Cortex of kidney (tissue), 1 donor: Measurements from ENCODE around the gene ACTG2.
"Not testable (repeated sequence)": the region's sequence is repeated elsewhere in the genome, so short reads cannot be mapped to it uniquely, and the experiment has no call there.

Experiments
- DNase-seq: peaks from one replicate; lab custom pipeline; 2025; lab: John Stamatoyannopoulos, UW

Gene ACTG2

DNA sequence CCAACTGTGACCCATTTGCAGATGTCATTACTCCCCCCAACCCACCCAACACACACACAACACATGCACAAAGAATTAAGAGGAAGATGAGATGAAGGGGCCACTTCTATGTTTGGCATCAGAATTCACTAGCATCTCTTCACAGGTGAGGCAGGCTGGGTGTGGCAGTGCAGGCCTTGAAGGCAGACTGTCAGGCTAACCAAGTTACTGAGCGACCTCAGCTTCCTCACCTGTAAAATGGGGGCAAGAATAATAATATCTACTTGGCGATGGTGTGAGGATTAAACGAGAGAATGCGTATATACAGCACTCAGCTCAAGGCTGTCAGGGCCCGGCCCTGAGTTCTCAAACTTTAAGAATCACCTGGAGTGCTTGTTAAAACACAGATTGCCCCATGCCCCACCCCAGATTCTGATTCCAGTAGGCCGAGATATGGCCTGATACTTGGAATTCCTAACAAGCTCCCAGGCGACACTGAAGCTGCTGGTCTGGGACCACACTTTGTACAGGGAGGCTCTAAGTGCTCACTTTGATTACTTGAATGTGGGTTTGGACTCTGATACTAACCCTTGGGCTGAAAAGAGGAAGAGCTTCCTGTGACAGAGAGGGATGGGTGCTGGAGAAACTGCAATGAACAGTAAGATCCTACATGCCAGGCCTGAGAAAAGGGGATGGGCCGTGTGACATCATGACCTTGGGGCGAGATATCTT, 1.1 kb downstream of the ACTG2 start:
- DNase-seq: no peak

DNA sequence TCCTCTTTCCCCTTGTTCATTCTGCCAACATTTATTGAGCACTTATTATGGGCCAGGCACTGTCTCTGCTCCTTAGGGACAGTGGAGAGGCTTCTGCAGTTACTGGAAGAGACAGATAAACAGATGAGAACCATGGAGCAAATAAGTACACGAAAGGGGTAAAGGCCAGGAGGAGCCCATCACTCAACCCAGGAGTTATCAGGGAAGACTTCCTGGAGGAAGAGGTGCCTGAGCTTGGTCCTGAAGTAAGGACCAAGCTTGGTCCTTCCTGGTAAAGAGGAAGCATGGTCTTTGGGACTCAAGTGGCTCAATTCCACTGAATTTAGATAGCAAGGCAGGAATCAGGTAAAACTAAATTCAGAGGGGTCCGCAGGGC, 1.7 kb downstream of the ACTG2 start:
- no peak for DNase-seq

DNA sequence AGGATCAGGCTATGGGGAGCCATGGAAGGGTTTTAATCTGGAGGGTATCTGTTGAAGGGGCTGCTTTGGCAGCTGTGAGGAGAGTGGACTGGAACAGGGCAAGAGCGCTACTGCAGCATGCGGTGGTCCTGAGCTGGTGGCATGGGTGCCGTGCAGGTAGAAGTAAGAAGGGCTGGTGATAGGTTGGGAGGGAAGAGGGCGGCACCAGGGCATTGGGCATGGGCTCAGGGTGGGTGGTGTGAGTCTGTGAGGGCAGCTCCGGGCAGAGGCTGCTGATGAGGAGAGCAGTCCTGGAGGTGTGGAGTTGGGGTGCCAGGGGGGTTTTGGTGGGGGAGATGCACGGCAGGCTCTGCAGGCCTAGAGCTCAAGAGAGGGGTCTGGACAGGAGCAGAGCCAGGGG, 2.1 kb downstream of the ACTG2 start:
- DNase-seq: no peak

DNA sequence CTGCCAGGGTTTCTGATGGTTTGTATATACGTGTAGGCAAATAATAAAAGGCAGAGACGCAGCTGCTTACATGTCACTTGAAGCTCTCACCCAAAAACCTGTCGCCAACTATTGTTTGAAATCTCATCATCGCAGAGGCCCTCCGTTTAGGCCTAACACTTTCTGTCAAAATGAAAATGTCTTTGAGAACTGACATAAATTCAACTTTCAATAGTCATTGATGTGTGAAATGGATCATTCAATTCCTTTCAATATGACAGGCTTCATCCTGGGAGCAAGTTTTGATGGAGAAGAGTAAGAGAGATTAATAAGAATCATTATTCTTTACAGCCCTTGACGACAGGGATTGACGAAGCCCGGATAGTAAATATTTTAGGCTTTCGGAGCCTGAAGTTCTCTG, 2.7 kb downstream of the ACTG2 start:
- DNase-seq: no peak

DNA sequence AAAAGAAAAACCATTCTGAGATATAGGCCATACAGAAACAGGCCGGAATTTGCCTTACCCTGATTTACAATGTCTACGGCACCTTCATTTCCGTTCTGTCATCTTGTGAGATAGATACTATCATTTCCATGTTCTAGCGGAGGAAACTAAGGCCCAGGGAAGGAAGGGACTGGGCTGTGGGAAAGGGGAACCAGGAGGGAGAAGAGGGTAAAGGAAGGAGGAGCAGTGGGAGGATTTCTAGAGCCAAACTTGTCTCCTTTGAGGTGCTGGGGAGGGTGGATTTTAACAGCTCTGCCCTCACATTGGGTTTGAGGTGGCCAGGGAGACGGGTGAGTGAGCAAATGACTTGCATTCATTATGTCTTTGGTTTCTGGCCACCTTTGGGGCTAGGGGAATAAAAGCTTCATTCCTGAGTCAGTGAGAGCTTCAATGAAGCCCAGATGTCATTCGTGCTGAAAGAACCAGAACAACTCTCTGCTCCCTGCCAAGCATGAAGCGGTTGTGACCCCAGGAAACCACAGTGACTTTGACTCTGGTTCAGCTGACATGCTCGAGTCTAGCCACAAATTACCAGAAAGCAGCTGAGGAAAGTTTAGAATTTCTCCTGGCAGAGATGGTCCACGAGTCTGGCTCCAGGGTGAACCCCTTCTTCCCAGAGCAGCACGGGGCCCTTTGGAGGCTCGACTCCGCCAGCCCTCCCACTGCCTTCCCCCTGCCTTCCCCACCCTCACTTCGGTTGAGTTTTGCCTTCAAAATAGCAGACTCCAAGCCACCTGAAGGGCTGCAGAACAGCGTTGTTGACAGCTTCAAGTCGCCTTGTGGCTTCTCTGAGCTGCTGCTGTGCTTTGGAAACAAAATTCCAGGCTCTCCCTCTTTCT, 3.8 kb downstream of the ACTG2 start:
- DNase-seq: no peak

DNA sequence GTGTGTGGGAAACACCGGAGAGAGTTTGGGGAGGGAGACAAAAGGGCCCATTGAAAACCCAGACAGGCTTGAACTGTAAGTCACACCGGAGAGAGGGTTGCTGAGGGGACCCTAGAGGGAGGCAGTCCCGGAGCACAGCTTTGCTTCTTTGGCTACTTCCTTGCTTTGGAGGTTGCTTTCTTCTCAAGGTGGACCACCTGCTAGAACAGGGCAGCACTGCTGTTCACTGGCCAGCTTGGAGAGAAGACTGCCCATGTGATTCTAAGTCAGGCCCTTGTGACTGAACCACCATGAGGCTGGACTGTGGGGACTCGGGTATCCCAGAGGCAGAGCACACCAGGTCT, 4.4 kb downstream of the ACTG2 start:
- DNase-seq: no peak

DNA sequence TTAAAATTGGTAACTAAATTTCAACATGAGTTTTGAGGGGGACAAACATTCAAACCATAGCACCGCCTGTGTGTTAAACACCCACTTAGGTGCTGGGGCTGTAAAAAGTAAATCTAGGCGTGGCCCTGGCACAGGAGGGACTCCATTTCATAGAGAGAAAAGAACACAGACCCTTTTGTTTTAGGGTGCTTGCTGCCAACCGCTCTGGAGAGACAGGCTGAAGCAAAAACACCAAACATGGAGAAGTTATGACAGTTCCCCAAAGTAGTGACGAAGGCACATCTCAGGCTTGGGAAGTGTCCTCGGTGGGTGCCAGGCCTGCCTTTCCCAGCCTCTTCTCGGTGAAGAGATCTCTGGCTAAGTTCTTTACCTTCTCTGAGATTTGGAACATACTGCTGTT, 5.1 kb downstream of the ACTG2 start:
- DNase-seq: no peak

DNA sequence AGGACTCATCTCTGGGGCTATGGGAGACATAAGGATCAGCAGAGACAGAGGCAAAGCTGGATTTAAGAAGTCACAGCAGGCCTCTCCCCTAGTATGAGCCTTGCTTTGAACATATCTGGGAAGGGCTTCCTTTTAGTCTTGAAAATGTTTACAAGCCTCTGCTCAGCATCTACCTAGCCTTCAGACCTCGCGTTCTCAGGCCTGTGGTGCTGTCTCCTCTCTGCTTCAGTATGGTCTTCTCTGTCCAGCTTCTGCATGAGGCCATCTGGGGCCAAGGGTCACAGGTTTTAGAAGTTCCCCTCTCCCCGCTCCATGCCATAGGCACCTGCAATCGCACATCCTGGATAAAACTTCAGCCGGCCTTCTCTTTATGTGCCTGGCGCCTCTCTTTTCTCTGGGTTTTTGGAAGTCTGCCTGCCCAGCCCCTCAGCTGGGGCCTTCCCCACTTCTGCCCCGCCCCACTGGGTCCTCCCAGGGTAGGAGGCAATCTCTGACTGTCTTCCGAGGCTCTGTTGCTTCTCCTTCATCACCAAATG, 7.1 kb downstream of the ACTG2 start:
- no peak for DNase-seq

DNA sequence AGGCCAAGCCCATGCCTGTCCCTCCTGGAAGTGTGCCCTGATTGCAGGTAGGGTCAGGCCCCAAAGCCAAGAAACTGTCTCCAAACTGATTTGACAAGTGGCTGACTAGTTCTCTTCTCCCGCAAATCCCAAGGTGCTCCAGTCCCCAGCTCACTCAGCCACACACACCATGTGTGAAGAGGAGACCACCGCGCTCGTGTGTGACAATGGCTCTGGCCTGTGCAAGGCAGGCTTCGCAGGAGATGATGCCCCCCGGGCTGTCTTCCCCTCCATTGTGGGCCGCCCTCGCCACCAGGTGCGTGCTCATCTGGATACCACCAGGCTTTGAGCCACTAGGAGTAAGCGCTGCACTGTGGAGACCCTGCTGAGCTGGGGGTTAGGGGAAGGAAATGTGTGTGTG, 8.3 kb downstream of the ACTG2 start:
- DNase-seq: no peak

DNA sequence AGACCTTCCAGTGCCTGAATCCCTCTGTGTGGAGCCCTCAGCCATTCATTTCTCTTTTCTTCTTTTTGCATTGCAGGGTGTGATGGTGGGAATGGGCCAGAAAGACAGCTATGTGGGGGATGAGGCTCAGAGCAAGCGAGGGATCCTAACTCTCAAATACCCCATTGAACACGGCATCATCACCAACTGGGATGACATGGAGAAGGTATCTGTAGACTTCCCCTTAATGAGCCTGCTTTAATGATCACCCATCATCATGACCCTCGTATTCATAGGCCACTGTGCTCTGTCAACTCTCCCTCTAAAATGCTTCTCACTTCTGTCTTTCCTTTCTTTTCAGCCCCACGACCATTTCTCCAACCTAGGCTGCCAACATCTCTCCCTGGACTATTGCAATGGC, 9.5 kb downstream of the ACTG2 start:
- no peak for DNase-seq

DNA sequence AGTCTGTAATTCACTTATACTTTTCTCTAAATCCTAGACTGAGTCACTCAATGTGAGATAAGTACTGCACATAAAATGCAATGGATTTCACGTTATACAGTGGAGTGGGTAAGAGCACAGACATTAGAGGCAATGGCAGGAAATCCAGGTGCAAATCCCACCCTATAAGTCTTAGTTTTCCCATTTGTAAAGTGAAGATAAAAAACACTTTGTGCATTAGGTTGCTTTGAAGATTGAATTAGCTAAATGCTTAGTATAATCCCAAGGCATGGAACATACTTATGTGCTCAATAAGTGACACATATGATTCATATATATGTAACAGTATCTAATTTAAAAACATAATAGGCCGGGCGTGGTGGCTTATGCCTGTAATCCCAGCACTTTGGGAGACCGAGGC, 10.5 kb downstream of the ACTG2 start:
- DNase-seq: no peak

DNA sequence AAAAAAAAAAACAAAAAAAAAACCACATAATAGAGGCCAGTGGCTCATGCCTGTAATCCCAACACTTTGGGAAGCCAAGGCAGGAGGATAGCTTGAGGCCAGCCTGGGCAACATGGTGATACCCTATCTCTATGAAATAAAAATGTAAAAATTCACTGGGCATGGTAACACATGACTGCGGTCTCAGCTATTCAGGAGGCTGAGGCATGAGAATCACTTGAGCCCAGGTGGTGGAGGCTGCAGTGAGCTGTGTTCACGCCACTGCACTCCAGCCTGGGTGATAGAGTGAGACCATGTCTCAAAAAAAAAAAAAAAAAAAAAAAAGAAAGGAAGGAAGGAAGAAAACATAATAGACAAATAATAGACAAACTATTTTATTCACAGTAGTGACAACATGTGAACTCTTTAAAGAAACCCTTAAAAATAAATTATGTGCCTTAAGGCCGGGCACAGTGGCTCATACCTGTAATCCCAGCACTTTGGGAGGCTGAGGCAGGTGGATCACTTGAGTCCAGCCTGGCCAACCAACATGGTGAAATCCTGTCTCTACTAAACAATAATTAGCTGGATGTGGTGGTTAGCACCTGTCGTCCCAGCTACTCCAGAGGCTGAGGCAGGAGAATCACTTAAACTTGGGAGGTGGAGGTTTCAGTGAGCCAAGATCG, 11.3 kb downstream of the ACTG2 start:
- not testable (repeated sequence) for DNase-seq

DNA sequence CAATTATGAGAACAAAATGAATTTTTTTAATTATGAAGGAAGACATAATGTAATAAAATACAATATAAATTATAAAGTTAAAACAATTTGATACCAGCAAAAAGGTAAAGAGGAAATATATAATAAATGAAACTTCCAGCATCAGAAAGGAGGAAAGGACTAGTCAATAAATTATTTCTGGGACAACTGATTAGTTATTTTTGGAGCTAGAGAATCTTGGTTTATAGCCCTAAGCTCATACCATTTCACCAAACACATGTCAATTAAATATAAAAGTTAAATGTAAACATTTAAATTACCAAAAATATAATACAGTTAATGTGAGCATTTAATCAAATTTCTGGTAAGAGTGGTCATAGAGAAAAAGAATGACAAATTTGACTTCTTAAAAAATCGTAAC, 12.1 kb downstream of the ACTG2 start:
- DNase-seq: no peak

DNA sequence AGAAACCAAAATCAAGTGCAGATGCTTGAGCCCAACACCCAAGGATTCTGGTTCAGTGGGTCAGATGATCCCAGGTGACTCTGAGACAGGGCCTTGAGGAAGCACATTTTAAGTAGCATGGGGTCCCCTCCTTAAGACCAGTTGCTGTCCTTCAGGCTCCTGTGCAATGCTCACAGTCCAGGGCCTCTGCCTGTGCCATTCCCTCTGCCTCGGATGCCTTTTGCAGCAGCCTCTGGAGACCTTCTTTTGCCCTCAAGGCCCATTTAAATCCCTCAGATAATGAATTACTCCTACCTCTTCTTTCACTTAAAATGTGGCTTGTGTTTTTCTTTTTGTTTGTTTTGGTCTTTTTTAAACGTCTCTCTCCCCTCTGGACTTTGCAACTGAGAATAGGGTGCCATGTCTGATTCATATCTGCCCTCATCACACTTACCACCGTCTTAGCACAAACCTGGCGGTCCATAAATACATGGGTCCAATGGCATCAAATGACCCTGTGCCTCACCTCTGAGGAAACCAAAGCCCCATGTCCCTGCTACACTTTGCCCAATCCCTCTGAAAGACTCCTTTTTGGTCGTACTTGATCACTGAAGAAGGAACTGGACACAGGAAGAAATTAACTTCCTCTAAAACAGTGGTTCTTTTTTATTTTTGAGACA, 14.2 kb downstream of the ACTG2 start:
- DNase-seq: no peak

DNA sequence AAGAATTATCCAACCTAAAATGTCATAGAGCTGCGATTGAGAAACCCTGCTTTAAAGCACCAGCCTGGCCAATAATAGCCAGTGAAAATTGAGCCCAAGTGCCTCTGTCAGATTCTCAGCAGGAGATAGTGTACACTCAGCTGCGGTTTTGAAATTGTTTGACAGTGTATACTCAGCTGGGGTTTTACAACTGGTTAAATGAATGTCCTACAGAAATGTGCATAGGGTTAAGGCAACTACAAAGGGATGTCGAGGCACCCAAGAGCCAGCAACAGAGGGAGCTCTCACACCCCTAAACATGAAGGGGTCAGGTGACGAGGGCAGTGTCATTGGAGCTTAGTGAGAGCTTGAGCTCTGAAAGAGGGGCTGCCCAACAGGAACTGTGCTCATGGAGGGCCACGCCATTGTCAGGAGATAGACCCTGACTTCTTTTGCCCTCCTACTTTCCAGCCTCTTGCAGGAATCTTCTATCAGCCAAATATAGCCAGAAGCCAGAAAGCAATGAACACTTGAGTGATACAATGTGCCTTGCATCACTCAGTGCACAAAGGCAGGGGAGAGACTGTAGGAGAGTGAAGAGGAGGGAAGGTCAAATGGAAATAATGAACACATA, 15.1 kb downstream of the ACTG2 start:
- no peak for DNase-seq

DNA sequence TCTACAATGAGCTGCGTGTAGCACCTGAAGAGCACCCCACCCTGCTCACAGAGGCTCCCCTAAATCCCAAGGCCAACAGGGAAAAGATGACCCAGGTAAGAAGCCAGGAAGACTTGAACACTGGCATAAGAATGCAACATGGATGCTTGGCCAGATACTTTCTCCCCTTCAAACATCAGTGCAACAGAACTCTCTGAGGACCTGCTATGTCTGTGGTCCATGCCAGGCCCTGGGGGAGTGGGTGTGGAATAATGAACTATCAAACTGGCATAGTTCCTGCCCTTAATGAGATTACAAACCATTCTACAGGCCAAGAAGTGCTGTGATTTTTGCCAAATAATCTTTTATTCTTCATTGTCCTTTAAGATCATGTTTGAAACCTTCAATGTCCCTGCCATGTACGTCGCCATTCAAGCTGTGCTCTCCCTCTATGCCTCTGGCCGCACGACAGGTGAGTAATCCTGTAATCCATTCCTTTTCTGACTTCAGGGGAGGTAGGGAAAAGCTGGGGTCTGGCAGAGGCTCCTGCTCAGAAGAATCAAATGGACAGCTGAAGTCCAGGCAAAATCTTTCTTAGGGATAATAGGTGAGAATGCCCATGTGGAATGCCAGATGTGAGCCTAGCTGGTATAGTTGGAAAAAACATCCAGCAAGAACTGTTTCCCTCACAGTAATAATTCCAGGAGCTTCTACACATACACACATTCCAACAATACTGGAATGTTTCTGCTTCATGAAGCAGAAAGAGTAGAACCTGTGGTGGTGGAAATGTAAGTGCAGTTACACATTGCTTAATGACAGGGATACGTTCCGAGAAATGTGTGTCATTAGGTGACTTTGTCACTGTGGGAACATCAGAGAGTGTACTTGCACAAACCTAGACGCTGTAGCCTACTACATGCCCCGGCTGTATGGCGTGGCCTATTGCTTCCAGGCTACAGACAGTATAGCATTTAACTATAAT, 16.2 kb downstream of the ACTG2 start:
- no peak for DNase-seq

DNA sequence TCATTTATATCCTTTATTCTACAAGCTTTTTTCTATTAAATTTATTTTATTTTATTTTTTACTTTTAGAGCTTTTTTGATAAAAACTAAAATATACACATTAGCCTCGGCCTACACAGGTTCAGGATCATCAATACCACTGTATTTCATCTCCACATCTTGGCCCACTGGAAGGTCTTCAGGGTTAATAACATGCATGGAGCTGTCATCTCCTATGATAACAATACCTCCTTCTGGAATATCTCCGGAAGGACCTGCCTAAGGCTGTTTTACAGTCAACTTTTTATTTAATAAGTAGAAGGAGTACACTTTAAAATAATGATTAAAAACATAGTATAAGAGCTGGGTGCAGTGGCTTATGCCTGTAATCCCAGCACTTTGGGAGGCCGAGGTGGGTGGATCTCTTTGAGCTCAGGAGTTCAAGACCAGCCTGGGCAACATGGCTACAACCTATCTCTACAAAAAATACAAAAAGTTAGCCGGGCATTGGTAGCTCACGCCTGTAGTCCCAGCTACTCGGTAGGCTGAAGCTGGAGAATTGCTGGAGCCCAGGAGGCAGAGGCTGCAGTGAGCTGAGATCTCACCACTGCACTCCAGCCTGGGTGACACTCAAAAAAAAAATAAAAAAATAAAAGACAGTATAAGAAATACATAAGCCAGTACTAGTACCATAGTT, 18.2 kb downstream of the ACTG2 start:
- no peak for DNase-seq

DNA sequence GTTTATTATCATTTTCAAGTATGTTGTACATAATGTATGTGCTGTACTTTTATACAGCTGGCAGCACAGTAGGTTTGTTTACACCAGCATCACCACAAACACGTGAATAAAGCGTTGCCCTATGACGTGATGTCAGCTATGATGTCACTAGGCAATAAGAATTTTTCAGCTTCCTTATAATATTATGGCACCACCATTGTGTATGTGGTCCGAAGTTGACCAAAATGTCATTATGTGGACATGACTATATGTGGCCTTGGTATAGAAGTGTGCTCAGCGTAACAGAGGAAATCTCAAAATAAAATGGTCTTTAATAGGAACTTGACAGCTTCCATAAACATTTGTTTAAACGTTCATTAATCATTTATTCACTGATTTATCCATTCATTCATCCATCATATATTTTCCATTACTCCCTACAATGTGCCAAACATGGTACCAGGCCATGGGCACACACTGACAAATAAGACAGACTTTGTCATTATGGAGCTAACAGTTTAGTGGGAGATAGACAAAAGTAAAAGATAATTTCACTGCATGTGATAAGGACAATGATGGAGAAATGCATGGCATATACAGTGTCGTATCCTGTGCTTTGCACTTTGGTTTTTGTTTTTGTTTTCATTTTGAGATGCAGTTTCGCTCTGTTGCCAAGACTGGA, 18.9 kb downstream of the ACTG2 start:
- no peak for DNase-seq

DNA sequence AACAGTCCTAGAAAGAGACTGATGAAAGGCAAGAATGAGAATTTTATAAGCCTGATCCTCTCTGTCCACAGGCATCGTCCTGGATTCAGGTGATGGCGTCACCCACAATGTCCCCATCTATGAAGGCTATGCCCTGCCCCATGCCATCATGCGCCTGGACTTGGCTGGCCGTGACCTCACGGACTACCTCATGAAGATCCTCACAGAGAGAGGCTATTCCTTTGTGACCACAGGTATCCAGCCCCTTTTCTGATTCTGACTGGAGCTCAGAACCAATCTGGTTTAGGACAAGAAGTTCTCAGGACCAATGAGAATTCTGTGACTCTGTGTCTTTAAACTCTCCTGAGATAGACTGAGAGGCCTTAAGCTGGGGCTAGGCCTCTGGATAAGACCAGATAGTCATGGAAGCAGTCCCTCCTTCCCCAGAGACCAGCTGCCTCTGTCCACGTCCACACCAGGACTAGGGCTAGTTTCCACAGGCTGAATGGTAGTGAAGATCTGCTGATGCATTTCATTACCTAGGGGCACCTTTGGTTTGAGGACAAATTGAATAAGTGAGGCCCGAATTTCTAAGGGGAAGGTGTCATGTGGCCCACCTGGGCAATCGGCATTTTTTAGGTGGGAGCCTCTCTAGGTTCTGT, 20.7 kb downstream of the ACTG2 start:
- no peak for DNase-seq
